H9 (cell line): ENCODE data around the gene PERP. TPM values are rescaled to one million over a fixed set of nuclear protein-coding genes. Genes with fewer than 3 reads are reported as not detected.

Source experiments
- DNase-seq: peaks from one replicate; pipeline ENCODE4 v3.0.0-alpha.2; 2017
- H2AFZ ChIP-seq: one replicate; pipeline ENCODE4 v1.6.1; 2013; ENCODE audit warnings: mild to moderate bottlenecking, low read length, control low read depth, moderate library complexity
- H2AK5ac ChIP-seq: 2 replicates; pipeline ENCODE4 v1.6.1; 2013; ENCODE audit warnings: low read length, control low read depth, mixed read lengths; ENCODE audit not compliant: insufficient read length
- H2BK120ac ChIP-seq: one replicate; pipeline ENCODE4 v1.6.1; 2013; ENCODE audit warnings: low read depth, mild to moderate bottlenecking, low read length, control low read depth, inconsistent platforms; ENCODE audit not compliant: poor library complexity, severe bottlenecking
- H2BK12ac ChIP-seq: 2 replicates; pipeline ENCODE4 v1.6.1; 2013; ENCODE audit warnings: low read length, control low read depth, mixed read lengths, low read depth; ENCODE audit not compliant: insufficient read length
- H2BK15ac ChIP-seq: 2 replicates; pipeline ENCODE4 v1.6.1; 2013; ENCODE audit warnings: low read depth, low read length, control low read depth
- H2BK20ac ChIP-seq: one replicate; pipeline ENCODE4 v1.6.1; 2013; ENCODE audit warnings: low read depth, mild to moderate bottlenecking, low read length, control low read depth, inconsistent platforms; ENCODE audit not compliant: poor library complexity, severe bottlenecking
- H2BK5ac ChIP-seq: 2 replicates; pipeline ENCODE4 v1.6.1; 2013; ENCODE audit warnings: low read length, control low read depth, mixed read lengths; ENCODE audit not compliant: insufficient read length
- H3K14ac ChIP-seq: 2 replicates; pipeline ENCODE4 v1.6.1; 2013; ENCODE audit warnings: low read length, control low read depth; ENCODE audit not compliant: insufficient read depth
- H3K18ac ChIP-seq: 2 replicates; pipeline ENCODE4 v1.6.1; 2013; ENCODE audit warnings: low read depth, mild to moderate bottlenecking, mixed read lengths, low read length, control low read depth; ENCODE audit not compliant: insufficient read length
- H3K23ac ChIP-seq: 2 replicates; pipeline ENCODE4 v1.6.1; 2013; ENCODE audit warnings: low read length, control low read depth, mixed read lengths, low read depth; ENCODE audit not compliant: insufficient read length
- H3K23me2 ChIP-seq: 2 replicates; pipeline ENCODE4 v1.6.1; 2013; ENCODE audit warnings: low read depth, mild to moderate bottlenecking, mixed read lengths, low read length, control low read depth; ENCODE audit not compliant: insufficient read length, poor library complexity, severe bottlenecking
- H3K27ac ChIP-seq: 2 replicates; pipeline ENCODE4 v1.5.1; 2013; ENCODE audit warnings: low read length, control low read depth, mixed read lengths, low read depth; ENCODE audit not compliant: insufficient read length
- H3K27me3 ChIP-seq: 2 replicates; pipeline ENCODE4 v1.6.1; 2013; ENCODE audit warnings: low read length, control low read depth, inconsistent platforms; ENCODE audit not compliant: insufficient read depth
- H3K4ac ChIP-seq: 2 replicates; pipeline ENCODE4 v1.6.1; 2013; ENCODE audit warnings: low read depth, mild to moderate bottlenecking, control low read depth, inconsistent platforms, low read length, moderate library complexity
- H3K4me1 ChIP-seq: 2 replicates; pipeline ENCODE4 v1.6.1; 2013; ENCODE audit warnings: low read length, control low read depth, inconsistent platforms; ENCODE audit not compliant: insufficient read depth
- H3K4me2 ChIP-seq: 2 replicates; pipeline ENCODE4 v1.6.1; 2013; ENCODE audit warnings: low read length, control low read depth, mixed read lengths; ENCODE audit not compliant: insufficient read length, insufficient read depth
- H3K56ac ChIP-seq: 2 replicates; pipeline ENCODE4 v1.6.1; 2013; ENCODE audit warnings: low read depth, mild to moderate bottlenecking, mixed read lengths, low read length, control low read depth; ENCODE audit not compliant: insufficient read length
- H3K79me1 ChIP-seq: 2 replicates; pipeline ENCODE4 v1.6.1; 2013; ENCODE audit warnings: low read depth, mild to moderate bottlenecking, moderate library complexity, low read length, control low read depth, inconsistent platforms; ENCODE audit not compliant: insufficient read depth, poor library complexity, severe bottlenecking
- H3K79me2 ChIP-seq: 2 replicates; pipeline ENCODE4 v1.6.1; 2013; ENCODE audit warnings: low read length, control low read depth, inconsistent platforms; ENCODE audit not compliant: insufficient read depth
- H3K9ac ChIP-seq: 2 replicates; pipeline ENCODE4 v1.6.1; 2013; ENCODE audit warnings: low read length, control low read depth, mixed read lengths; ENCODE audit not compliant: insufficient read length; ENCODE audit errors: extremely low read depth
- H3K9me3 ChIP-seq: one replicate; pipeline ENCODE4 v1.6.1; 2013; ENCODE audit warnings: low read depth, low read length, inconsistent platforms; ENCODE audit not compliant: control insufficient read depth
- H3T11ph ChIP-seq: one replicate; pipeline ENCODE4 v1.6.1; 2013; ENCODE audit warnings: mild to moderate bottlenecking, low read length, control low read depth, inconsistent platforms
- H4K20me1 ChIP-seq: one replicate; pipeline ENCODE4 v1.6.1; 2013; ENCODE audit not compliant: control insufficient read depth, insufficient read length, insufficient read depth
- H4K5ac ChIP-seq: 2 replicates; pipeline ENCODE4 v1.6.1; 2013; ENCODE audit warnings: low read depth, mild to moderate bottlenecking, mixed read lengths, low read length, control low read depth; ENCODE audit not compliant: insufficient read length
- H4K8ac ChIP-seq: replicated peaks from 2 replicates; pipeline ENCODE4 v1.6.1; 2013; ENCODE audit warnings: low read length, control low read depth, mixed read lengths, low read depth; ENCODE audit not compliant: insufficient read length
- H4K91ac ChIP-seq: 2 replicates; pipeline ENCODE4 v1.6.1; 2013; ENCODE audit warnings: low read depth, mild to moderate bottlenecking, moderate library complexity, mixed read lengths, low read length, control low read depth; ENCODE audit not compliant: insufficient read length
- H3K27ac Mint-ChIP-seq, 3 experiments: 2 replicates in 2 of 3; 3 replicates in 1 of 3; pipeline ENCODE4 v1.8.0; 2020 to 2021; ENCODE audit warnings: mixed read lengths in 3 of 3, mild to moderate bottlenecking in 1 of 3, moderate library complexity in 1 of 3
- H3K27me3 Mint-ChIP-seq: 2 replicates; pipeline ENCODE4 v1.8.0; 2021; ENCODE audit warnings: low read depth, mild to moderate bottlenecking, moderate library complexity, mixed read lengths
- H3K36me3 Mint-ChIP-seq, 3 experiments: 2 replicates in 2 of 3; 3 replicates in 1 of 3; pipeline ENCODE4 v1.8.0; 2020 to 2021; ENCODE audit warnings: low read depth in 3 of 3, mixed read lengths in 3 of 3; ENCODE audit not compliant: insufficient read depth in 1 of 3
- H3K4me1 Mint-ChIP-seq, 2 experiments: 2 replicates each; pipeline ENCODE4 v1.8.0; 2020; ENCODE audit warnings: mixed read lengths in 2 of 2
- H3K4me3 Mint-ChIP-seq, 2 experiments: 2 replicates in 1 of 2; 3 replicates in 1 of 2; pipeline ENCODE4 v1.8.0; 2020 to 2021; ENCODE audit warnings: mild to moderate bottlenecking in 2 of 2, mixed read lengths in 2 of 2, moderate library complexity in 1 of 2
- H3K9me3 Mint-ChIP-seq, 2 experiments: 2 replicates in 1 of 2; 3 replicates in 1 of 2; pipeline ENCODE4 v1.8.0; 2020; ENCODE audit warnings: mild to moderate bottlenecking in 2 of 2, mixed read lengths in 2 of 2, moderate library complexity in 1 of 2
- total RNA-seq: library from RNA; stranded (reverse); gene quantifications from 2 replicates; pipeline ENCODE4 v1.2.1, GENCODE V29; 2021
- TF ChIP-seq, protein P1 (sequence below): fragments of 200-600 bp; sonication (generic); conservative IDR thresholded peaks from 3 replicates; pipeline ENCODE4 v1.8.0; 2021; ENCODE audit warnings: antibody characterized with exemption, mild to moderate bottlenecking

Gene PERP
- total RNA-seq, 1 experiment from 2014 or later = 28.7 TPM

DNA sequence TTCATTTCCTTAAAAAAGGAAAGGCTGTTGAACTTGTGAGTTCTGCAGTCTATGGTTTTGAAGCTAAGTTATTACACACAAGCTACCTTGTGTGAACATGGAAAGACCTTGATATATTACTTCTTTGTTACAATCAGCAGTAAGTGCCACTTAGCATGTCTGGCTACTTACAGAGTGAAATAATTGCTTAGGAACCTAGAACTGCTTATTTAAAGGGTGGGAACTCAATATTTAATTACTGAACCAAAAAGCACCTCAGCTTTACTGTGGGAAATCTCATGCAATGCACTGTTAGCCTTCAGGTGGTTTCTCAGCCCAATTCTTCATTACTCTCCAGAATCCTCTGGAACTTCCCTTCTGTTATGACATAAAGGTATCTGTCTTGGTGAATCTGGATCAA is 17.9 kb downstream of the PERP start:
- Histone ChIP-seq H2AFZ (no peak overlapping the region), H4K5ac (no peak overlapping the region), H3K79me1 (no peaks in the 10 kb centered on the region), H4K91ac (no peak overlapping the region), H4K8ac (no peak overlapping the region), H2BK15ac (no peak overlapping the region), H3K18ac (no peak overlapping the region), H3K23me2 (no peaks in the 10 kb centered on the region), H3K56ac (no peak overlapping the region), H2BK120ac (no peak overlapping the region), H3K27me3 (no peaks in the 10 kb centered on the region), H3K79me2 (no peaks in the 10 kb centered on the region), H3K27ac (no peak overlapping the region), H3T11ph (no peak overlapping the region), H3K14ac (no peak overlapping the region), H4K20me1 (no peaks in the 10 kb centered on the region), H3K9me3 (no peaks in the 10 kb centered on the region), H2BK12ac (no peak overlapping the region), H3K9ac (no peak overlapping the region), H3K4ac (no peak overlapping the region), H3K4me1 (no peaks in the 10 kb centered on the region; the same call in 1 of the 2 replicates), H3K23ac (no peak overlapping the region), H3K4me2 (no peak overlapping the region), H2AK5ac (no peak overlapping the region), H2BK5ac (no peak overlapping the region), H2BK20ac (no peak overlapping the region)
- Mint-ChIP-seq H3K36me3 (peaks cover 2 to 19% (median 3%) of the 10 kb centered on the region in 3 experiments; a peak in 6 of 7 replicates), H3K27ac (no peak overlapping the region), H3K4me3 (no peak overlapping the region), H3K9me3 (no peaks in the 10 kb centered on the region), H3K27me3 (no peaks in the 10 kb centered on the region), H3K4me1 (peaks cover 23 to 24% of the 10 kb centered on the region in 2 experiments)
- TF ChIP-seq, protein P1, sequence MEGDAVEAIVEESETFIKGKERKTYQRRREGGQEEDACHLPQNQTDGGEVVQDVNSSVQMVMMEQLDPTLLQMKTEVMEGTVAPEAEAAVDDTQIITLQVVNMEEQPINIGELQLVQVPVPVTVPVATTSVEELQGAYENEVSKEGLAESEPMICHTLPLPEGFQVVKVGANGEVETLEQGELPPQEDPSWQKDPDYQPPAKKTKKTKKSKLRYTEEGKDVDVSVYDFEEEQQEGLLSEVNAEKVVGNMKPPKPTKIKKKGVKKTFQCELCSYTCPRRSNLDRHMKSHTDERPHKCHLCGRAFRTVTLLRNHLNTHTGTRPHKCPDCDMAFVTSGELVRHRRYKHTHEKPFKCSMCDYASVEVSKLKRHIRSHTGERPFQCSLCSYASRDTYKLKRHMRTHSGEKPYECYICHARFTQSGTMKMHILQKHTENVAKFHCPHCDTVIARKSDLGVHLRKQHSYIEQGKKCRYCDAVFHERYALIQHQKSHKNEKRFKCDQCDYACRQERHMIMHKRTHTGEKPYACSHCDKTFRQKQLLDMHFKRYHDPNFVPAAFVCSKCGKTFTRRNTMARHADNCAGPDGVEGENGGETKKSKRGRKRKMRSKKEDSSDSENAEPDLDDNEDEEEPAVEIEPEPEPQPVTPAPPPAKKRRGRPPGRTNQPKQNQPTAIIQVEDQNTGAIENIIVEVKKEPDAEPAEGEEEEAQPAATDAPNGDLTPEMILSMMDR = no peak
- DNase-seq = no peak
